Measurements from ENCODE around the gene ADRA2C. TPM values are rescaled to one million over a fixed set of nuclear protein-coding genes. Genes with fewer than 3 reads are reported as not detected.

ADRA2C gene
- total RNA-seq, 2 donors from 2014 or later: not detected

- ATAC-seq: no peak
- H3K36me3 Mint-ChIP-seq (ENCODE audit: low read depth): no peaks in the 10 kb centered on the region
- no peak overlapping the region for H3K27ac Mint-ChIP-seq
- peaks cover 5% of the 10 kb centered on the region for H3K4me1 Mint-ChIP-seq
- H3K4me3 Mint-ChIP-seq: no peak overlapping the region
- H3K27me3 Mint-ChIP-seq: peaks cover 27% of the 10 kb centered on the region
- H3K9me3 ChIP-seq (ENCODE audit: control insufficient read depth, low read length, poor library complexity, severe bottlenecking): no peaks in the 10 kb centered on the region
- DNase-seq: no peak
Observed at GRCh38 chr4:3725936-3726870, 40.0 kb upstream of the ADRA2C start.

- no peak for DNase-seq
- Mint-ChIP-seq H3K36me3 (ENCODE audit: low read depth) (no peaks in the 10 kb centered on the region), H3K4me3 (no peak overlapping the region), H3K4me1 (peaks cover 5% of the 10 kb centered on the region), H3K27me3 (peaks cover 24% of the 10 kb centered on the region), H3K27ac (no peak overlapping the region)
- H3K9me3 ChIP-seq (ENCODE audit: control insufficient read depth, low read length, poor library complexity, severe bottlenecking): no peaks in the 10 kb centered on the region
- ATAC-seq: no peak
Observed at GRCh38 chr4:3727847-3728469, 38.2 kb upstream of the ADRA2C start.

- H3K27me3 Mint-ChIP-seq: peaks cover 23% of the 10 kb centered on the region
- no peak overlapping the region for H3K4me3 Mint-ChIP-seq
- peaks cover 5% of the 10 kb centered on the region for H3K4me1 Mint-ChIP-seq
- no peaks in the 10 kb centered on the region for H3K36me3 Mint-ChIP-seq (ENCODE audit: low read depth)
- H3K9me3 ChIP-seq (ENCODE audit: control insufficient read depth, low read length, poor library complexity, severe bottlenecking): no peaks in the 10 kb centered on the region
- no peak for DNase-seq
- ATAC-seq: no peak
- no peak overlapping the region for H3K27ac Mint-ChIP-seq
Observed at GRCh38 chr4:3729188-3729881, 36.9 kb upstream of the ADRA2C start.

GRCh38 chr4:3729882-3730226 is 36.3 kb upstream of the ADRA2C start:
- Mint-ChIP-seq H3K36me3 (ENCODE audit: low read depth) (no peaks in the 10 kb centered on the region), H3K27ac (no peak overlapping the region), H3K27me3 (peaks cover 20% of the 10 kb centered on the region), H3K4me3 (no peak overlapping the region), H3K4me1 (peaks cover 5% of the 10 kb centered on the region)
- DNase-seq: no peak
- no peak for ATAC-seq
- H3K9me3 ChIP-seq (ENCODE audit: control insufficient read depth, low read length, poor library complexity, severe bottlenecking): no peaks in the 10 kb centered on the region

- no peaks in the 10 kb centered on the region for H3K9me3 ChIP-seq (ENCODE audit: control insufficient read depth, low read length, poor library complexity, severe bottlenecking)
- Mint-ChIP-seq H3K4me3 (no peak overlapping the region), H3K27me3 (peaks cover 19% of the 10 kb centered on the region), H3K36me3 (ENCODE audit: low read depth) (no peaks in the 10 kb centered on the region), H3K4me1 (peaks cover 5% of the 10 kb centered on the region), H3K27ac (no peak overlapping the region)
- DNase-seq (no peak), ATAC-seq (no peak)
Observed at GRCh38 chr4:3730422-3731190, 35.6 kb upstream of the ADRA2C start.

- no peak overlapping the region for H3K4me3 Mint-ChIP-seq
- DNase-seq: no peak
Observed at GRCh38 chr4:3732076-3733028, 33.8 kb upstream of the ADRA2C start.

GRCh38 chr4:3733195-3733594 is 33.0 kb upstream of the ADRA2C start:
- Mint-ChIP-seq H3K27me3 (peaks cover 42% of the 10 kb centered on the region), H3K27ac (no peak overlapping the region), H3K4me3 (no peak overlapping the region), H3K36me3 (ENCODE audit: low read depth) (no peaks in the 10 kb centered on the region), H3K4me1 (peaks cover 5% of the 10 kb centered on the region)
- no peaks in the 10 kb centered on the region for H3K9me3 ChIP-seq (ENCODE audit: control insufficient read depth, low read length, poor library complexity, severe bottlenecking)
- ATAC-seq (no peak), DNase-seq (no peak)

More at GRCh38 chr4:3732076-3733028, 33.8 kb upstream of the ADRA2C start:
- Mint-ChIP-seq H3K27ac (no peak overlapping the region), H3K36me3 (ENCODE audit: low read depth) (no peaks in the 10 kb centered on the region), H3K4me1 (peaks cover 5% of the 10 kb centered on the region), H3K27me3 (peaks cover 34% of the 10 kb centered on the region)
- no peak for ATAC-seq
- no peaks in the 10 kb centered on the region for H3K9me3 ChIP-seq (ENCODE audit: control insufficient read depth, low read length, poor library complexity, severe bottlenecking)

- DNase-seq (no peak), ATAC-seq (no peak)
- H3K4me3 Mint-ChIP-seq: no peak overlapping the region
- H3K36me3 Mint-ChIP-seq (ENCODE audit: low read depth): no peaks in the 10 kb centered on the region
- H3K27me3 Mint-ChIP-seq: peaks cover 41% of the 10 kb centered on the region
- no peak overlapping the region for H3K27ac Mint-ChIP-seq
- no peaks in the 10 kb centered on the region for H3K9me3 ChIP-seq (ENCODE audit: control insufficient read depth, low read length, poor library complexity, severe bottlenecking)
- no peaks in the 10 kb centered on the region for H3K4me1 Mint-ChIP-seq
Observed at GRCh38 chr4:3735196-3735595, 31.0 kb upstream of the ADRA2C start.

- H3K9me3 ChIP-seq (ENCODE audit: control insufficient read depth, low read length, poor library complexity, severe bottlenecking): no peaks in the 10 kb centered on the region
- DNase-seq (no peak), ATAC-seq (no peak)
- Mint-ChIP-seq H3K4me1 (no peaks in the 10 kb centered on the region), H3K36me3 (ENCODE audit: low read depth) (no peaks in the 10 kb centered on the region), H3K27me3 (peaks cover 47% of the 10 kb centered on the region), H3K4me3 (no peak overlapping the region), H3K27ac (no peak overlapping the region)
Observed at GRCh38 chr4:3736290-3736689, 29.9 kb upstream of the ADRA2C start.

- Mint-ChIP-seq H3K4me3 (no peak overlapping the region), H3K27me3 (peaks cover 47% of the 10 kb centered on the region), H3K4me1 (no peaks in the 10 kb centered on the region), H3K27ac (no peak overlapping the region), H3K36me3 (ENCODE audit: low read depth) (no peaks in the 10 kb centered on the region)
- no peak for ATAC-seq
- no peaks in the 10 kb centered on the region for H3K9me3 ChIP-seq (ENCODE audit: control insufficient read depth, low read length, poor library complexity, severe bottlenecking)
- no peak for DNase-seq
Observed at GRCh38 chr4:3736806-3737205, 29.4 kb upstream of the ADRA2C start.

- ATAC-seq (no peak), DNase-seq (no peak)
- no peaks in the 10 kb centered on the region for H3K36me3 Mint-ChIP-seq (ENCODE audit: low read depth)
- H3K27ac Mint-ChIP-seq: no peak overlapping the region
- peaks cover 64% of the 10 kb centered on the region for H3K27me3 Mint-ChIP-seq
- no peak overlapping the region for H3K4me3 Mint-ChIP-seq
- H3K9me3 ChIP-seq (ENCODE audit: control insufficient read depth, low read length, poor library complexity, severe bottlenecking): no peaks in the 10 kb centered on the region
- H3K4me1 Mint-ChIP-seq: no peaks in the 10 kb centered on the region
Observed at GRCh38 chr4:3739577-3739976, 26.6 kb upstream of the ADRA2C start.

GRCh38 chr4:3740256-3740655 is 25.9 kb upstream of the ADRA2C start:
- Mint-ChIP-seq H3K4me1 (peaks cover under 1% of the 10 kb centered on the region), H3K27me3 (peaks cover 71% of the 10 kb centered on the region), H3K4me3 (no peak overlapping the region), H3K36me3 (ENCODE audit: low read depth) (no peaks in the 10 kb centered on the region), H3K27ac (no peak overlapping the region)
- H3K9me3 ChIP-seq (ENCODE audit: control insufficient read depth, low read length, poor library complexity, severe bottlenecking): no peaks in the 10 kb centered on the region
- DNase-seq (no peak), ATAC-seq (no peak)
